HepG2 (cell line): ENCODE measurements around the gene PREX1. TPM values are rescaled to one million over a fixed set of nuclear protein-coding genes. Genes with fewer than 3 reads are reported as not detected.

Experiments
- ATAC-seq: fragments of 200-7000 bp; cut with Tn5 transposase; 3 replicates; pipeline ENCODE4 v1.9.1; 2020; ENCODE audit warnings: mild to moderate bottlenecking, moderate library complexity
- BruUV-seq: library from RNA; stranded (reverse); fragments of 400-500 nt; replicated peaks from 2 replicates; lab custom pipeline; 2021; lab: Mats Ljungman, UMichigan
- CTCF ChIA-PET: fragments of 300-600 bp; formaldehyde crosslinking; extraction: SDS; loops from one replicate; lab custom pipeline; 2021; ENCODE audit warnings: low total read pairs, inconsistent platforms, low intra/inter-chr PET ratio; lab: Yijun Ruan, JAX
- POLR2A ChIA-PET: fragments of 350-600 bp; sonication (Branson Sonifier 250); formaldehyde crosslinking; loops from one replicate; lab custom pipeline; 2020; ENCODE audit warnings: antibody characterized with exemption, inconsistent platforms; lab: Yijun Ruan, JAX
- DNase-seq: peaks from one replicate; pipeline ENCODE4 v3.0.0-alpha.2; 2015; ENCODE audit warnings: low spot score
- FAIRE-seq: peaks from 3 replicates; lab custom pipeline; 2011; peaks lifted over from hg19 to GRCh38; lab: Jason Lieb, UNC
- H2AFZ ChIP-seq: one replicate; pipeline ENCODE4 v1.6.1; 2011; ENCODE audit warnings: low read length, inconsistent platforms
- H3K27ac ChIP-seq: fragments of 300-600 bp; 3 replicates; pipeline ENCODE4 v1.8.0; 2011; ENCODE audit warnings: mixed run types, mild to moderate bottlenecking, mixed read lengths, low read length, inconsistent platforms; ENCODE audit not compliant: insufficient read depth; ENCODE audit errors: extremely low read length
- H3K27me3 ChIP-seq, 2 experiments: fragments of 200-600 bp in 1 of 2; 2 replicates in 1 of 2; 3 replicates in 1 of 2; pipeline versions ENCODE4 v1.6.0 to v1.8.0; 2011; ENCODE audit warnings: low read length in 2 of 2, mild to moderate bottlenecking in 2 of 2, moderate library complexity in 2 of 2, inconsistent platforms in 1 of 2; ENCODE audit not compliant: insufficient read depth in 2 of 2, control insufficient read depth in 1 of 2
- H3K36me3 ChIP-seq, 2 experiments: fragments of 200-600 bp in 1 of 2; replicated peaks in 1 of 2; 2 replicates in 1 of 2; 3 replicates in 1 of 2; pipeline versions ENCODE4 v1.5.1 to v1.8.0; 2011; ENCODE audit warnings: low read length in 2 of 2, inconsistent platforms in 1 of 2; ENCODE audit not compliant: insufficient read depth in 2 of 2, control insufficient read depth in 1 of 2
- H3K4me1 ChIP-seq: 2 replicates; pipeline ENCODE4 v1.5.1; 2012; ENCODE audit warnings: low read length, inconsistent platforms; ENCODE audit not compliant: insufficient read depth
- H3K4me2 ChIP-seq: 2 replicates; pipeline ENCODE4 v1.6.0; 2011; ENCODE audit warnings: low read depth, low read length, inconsistent platforms
- H3K4me3 ChIP-seq, 3 experiments: fragments of 200-600 bp in 1 of 3; sonication (generic), shearing (Covaris generic) in 1 of 3; replicated peaks in 1 of 3; 2 replicates each; pipeline ENCODE4 v1.5.1; 2011 to 2016; ENCODE audit warnings: low read length in 3 of 3, inconsistent platforms in 2 of 3, low read depth in 2 of 3, mild to moderate bottlenecking in 2 of 3, control low read depth in 1 of 3, mixed read lengths in 1 of 3; ENCODE audit not compliant: insufficient read depth in 1 of 3
- H3K79me2 ChIP-seq: one replicate; pipeline ENCODE4 v1.6.1; 2011; ENCODE audit warnings: low read length, inconsistent platforms; ENCODE audit not compliant: insufficient read depth
- H3K9ac ChIP-seq: 2 replicates; pipeline ENCODE4 v1.6.0; 2011; ENCODE audit warnings: mild to moderate bottlenecking, low read depth, low read length, inconsistent platforms; ENCODE audit not compliant: insufficient read depth
- H3K9me3 ChIP-seq: 2 replicates; pipeline ENCODE4 v1.5.1; 2012; ENCODE audit warnings: mild to moderate bottlenecking, low read length
- H4K20me1 ChIP-seq: 2 replicates; pipeline ENCODE4 v1.6.0; 2011; ENCODE audit warnings: inconsistent platforms, mild to moderate bottlenecking, low read length, moderate library complexity; ENCODE audit not compliant: insufficient read depth
- ATF7 ChIP-seq, 2 experiments: fragments of 450-650 bp in 1 of 2; sonication (generic) in 1 of 2; formaldehyde crosslinking in 1 of 2; IDR thresholded peaks; 2 replicates each; pipeline versions ENCODE4 v1.4.0 to v1.6.1; 2016 to 2020; ENCODE audit warnings: antibody characterized with exemption in 1 of 2, mild to moderate bottlenecking in 1 of 2, missing genetic modification reagents in 1 of 2
- CREB1 ChIP-seq, 2 experiments: fragments of 450-650 bp in 1 of 2; IDR thresholded peaks; 2 replicates each; pipeline ENCODE4 v1.6.1; 2016 to 2017; ENCODE audit warnings: control low read depth in 1 of 2, mild to moderate bottlenecking in 1 of 2, missing compliant biosample characterization in 1 of 2, missing genetic modification characterization in 1 of 2
- E2F2 ChIP-seq: sonication (generic); formaldehyde crosslinking; IDR thresholded peaks from 2 replicates; pipeline ENCODE4 v1.4.0; 2020; ENCODE audit warnings: missing genetic modification reagents, borderline replicate concordance
- MIXL1 ChIP-seq: IDR thresholded peaks from 2 replicates; pipeline ENCODE4 v1.6.1; 2016
- ZKSCAN1 ChIP-seq: fragments of 150-350 bp; IDR thresholded peaks from 2 replicates; pipeline ENCODE4 v1.6.1; 2014; ENCODE audit warnings: low read length
- ZMYM2 ChIP-seq: sonication (generic); formaldehyde crosslinking; IDR thresholded peaks from 2 replicates; pipeline ENCODE4 v1.8.0; 2022; ENCODE audit warnings: mild to moderate bottlenecking, missing genetic modification reagents
- ZNF20 ChIP-seq: sonication (generic); formaldehyde crosslinking; IDR thresholded peaks from 2 replicates; pipeline ENCODE4 v1.4.0; 2020; ENCODE audit warnings: mild to moderate bottlenecking, moderate library complexity, missing genetic modification reagents
- ZNF232 ChIP-seq: sonication (generic); formaldehyde crosslinking; IDR thresholded peaks from 2 replicates; pipeline ENCODE4 v1.4.0; 2020; ENCODE audit warnings: missing genetic modification reagents, borderline replicate concordance
- ZNF777 ChIP-seq: sonication (generic); formaldehyde crosslinking; IDR thresholded peaks from 2 replicates; pipeline ENCODE4 v1.4.0; 2020; ENCODE audit warnings: missing genetic modification reagents
- ZNF883 ChIP-seq: sonication (generic); formaldehyde crosslinking; IDR thresholded peaks from 2 replicates; pipeline ENCODE4 v1.5.1; 2020; ENCODE audit warnings: mild to moderate bottlenecking, missing genetic modification reagents; ENCODE audit errors: not compliant biosample characterization
- WGBS: methylation state at CpG from one replicate; pipeline ENCODE4 v1.1.6; 2017; ENCODE audit warnings: low lambda C conversion rate; 5-methylcytosine and 5-hydroxymethylcytosine counted together
- in situ Hi-C: cut with HindIII; loops from 2 replicates; pipeline ENCODE4 v1.10.0; 2017; ENCODE audit warnings: low pct_unique_long_range_greater_than_20kb; ENCODE audit not compliant: extremely low pct_ligation_motif_present
- intact Hi-C: fragments of 100-400 bp; cut with micrococcal nuclease; formaldehyde crosslinking; loops from one replicate; pipeline ENCODE4 v1.10.0; 2022; ENCODE audit not compliant: unreplicated experiment
- polyA plus RNA-seq, 8 experiments: library from polyadenylated mRNA; depleted of rRNA in 3 of 8; stranded (reverse) in 7 of 8; unstranded in 1 of 8; fragments of >200 nt; fragmentation: Illumina TruSeq in 4 of 8; extraction: Trizol in 4 of 8; gene quantifications; 2 replicates each; pipeline versions ENCODE4 v1.2.1 to v1.2.3, GENCODE V29; 2011 to 2016; ENCODE audit warnings: low read depth in 4 of 8, missing spikeins in 1 of 8, mixed read lengths in 1 of 8; ENCODE audit not compliant: insufficient read depth in 1 of 8
- total RNA-seq, 5 experiments: library from RNA; depleted of rRNA; stranded (reverse); fragments of >200 nt; fragmentation: Illumina TruSeq; extraction: Trizol; gene quantifications; 2 replicates each; pipeline ENCODE4 v1.2.3, GENCODE V29; 2016; ENCODE audit warnings: low read depth in 1 of 5

PREX1 gene
- total and polyA plus RNA-seq, 2 of the 13 experiments (the other 11 are each of a cell fraction or from before 2014, with no cell fraction given), result 0.02 to 0.04 TPM

- TF ChIP-seq ZNF777 (CRISPR knock-in tag), result no peak
Observed at GRCh38 chr20:48831718-48832404, 4.1 kb upstream of the PREX1 start (continued).

GRCh38 chr20:48830826-48831318, 3.1 kb upstream of the PREX1 start:
- Histone ChIP-seq H3K4me2 (no peak overlapping the region), H3K27me3 (peaks cover 23 to 61% of the 10 kb centered on the region in 2 experiments), H2AFZ (no peak overlapping the region), H3K27ac (no peak overlapping the region), H3K9me3 (no peaks in the 10 kb centered on the region), H3K9ac (no peak overlapping the region), H3K4me3 (no peak overlapping the region), H3K36me3 (no peaks in the 10 kb centered on the region), H3K79me2 (no peaks in the 10 kb centered on the region), H4K20me1 (peaks cover 1% of the 10 kb centered on the region; the same call in 1 of the 2 replicates), H3K4me1 (no peaks in the 10 kb centered on the region)
- intact Hi-C loops, result no loop called here
- DNase-seq (no peak), FAIRE-seq (no peak), ATAC-seq (no peak)
- CTCF ChIA-PET, result no interaction called here
- no TSS peak for BruUV-seq
- 45% methylated on average over 3 of the region's 3 CpGs for WGBS
- TF ChIP-seq ZNF232 (CRISPR knock-in tag), result no peak
- TF ChIP-seq MIXL1 (CRISPR knock-in tag), result no peak
- no peak for TF ChIP-seq ZNF20 (CRISPR knock-in tag)
- TF ChIP-seq ZKSCAN1, result 0 out of 2 replicates have a peak, but pooled peaks have one; percentile 17
- peak; percentile 60 for TF ChIP-seq CREB1 (IDR thresholded peaks at IDR 0.05)
- TF ChIP-seq CREB1 (CRISPR knock-in tag; IDR thresholded peaks at IDR 0.05), result no peak
- no peak for TF ChIP-seq E2F2
- TF ChIP-seq ZNF883 (CRISPR knock-in tag), result no peak
- TF ChIP-seq ZMYM2 (CRISPR knock-in tag), result no peak
- TF ChIP-seq ATF7 (IDR thresholded peaks at IDR 0.05), result peak; percentile 74
- no peak for TF ChIP-seq ATF7 (CRISPR knock-in tag; IDR thresholded peaks at IDR 0.05)
- in situ Hi-C loops, result no loop called here
- POLR2A ChIA-PET, result no interaction called here
